Sigmoid colon (tissue), 7 donors: ENCODE measurements around the gene FKBP7. TPM values are rescaled to one million over a fixed set of nuclear protein-coding genes. Genes with fewer than 3 reads are reported as not detected.

Source experiments
- DNase-seq: peaks from one replicate; pipeline ENCODE4 v3.0.0-alpha.2; 2019
- H3K27ac ChIP-seq, 4 donors: fragments of 200-600 bp; sonication (generic); one replicate each; pipeline ENCODE4 v1.5.1; 2016 to 2019; ENCODE audit warnings: mild to moderate bottlenecking in 1 of 4
- H3K27me3 ChIP-seq, 3 donors: fragments of 200-600 bp; sonication (generic); one replicate each; pipeline ENCODE4 v1.5.1; 2019; ENCODE audit warnings: mild to moderate bottlenecking in 1 of 3
- H3K36me3 ChIP-seq, 4 donors: fragments of 200-600 bp; sonication (generic); one replicate each; pipeline ENCODE4 v1.5.1; 2016 to 2019
- H3K4me1 ChIP-seq, 4 donors: fragments of 200-600 bp; sonication (generic); one replicate each; pipeline ENCODE4 v1.5.1; 2017 to 2019
- H3K4me3 ChIP-seq, 4 donors: fragments of 200-600 bp; sonication (generic); one replicate each; pipeline ENCODE4 v1.5.1; 2017 to 2019; ENCODE audit warnings: mild to moderate bottlenecking in 2 of 4, moderate library complexity in 1 of 4
- H3K9me3 ChIP-seq, 4 donors: fragments of 200-600 bp in 3 of 4; sonication (generic) in 3 of 4; one replicate each; pipeline versions ENCODE4 v1.5.1 to v1.6.1; 2013 to 2019
- CTCF ChIP-seq, 4 experiments: fragments of 450-650 bp in 3 of 4; fragments of 200-600 bp in 1 of 4; IDR thresholded peaks; one replicate each; pipeline ENCODE4 v1.5.1; 2016 to 2019; ENCODE audit warnings: antibody characterized with exemption in 4 of 4, mild to moderate bottlenecking in 3 of 4, moderate library complexity in 2 of 4
- EP300 ChIP-seq, 4 donors: sonication (generic); formaldehyde crosslinking; IDR thresholded peaks; one replicate each; pipeline ENCODE4 v1.6.1; 2017; ENCODE audit warnings: antibody characterized with exemption in 4 of 4
- POLR2A ChIP-seq, 2 donors: fragments of 450-650 bp; IDR thresholded peaks; one replicate each; pipeline ENCODE4 v1.6.1; 2016; ENCODE audit warnings: antibody characterized with exemption in 2 of 2, mild to moderate bottlenecking in 2 of 2, moderate library complexity in 2 of 2
- POLR2AphosphoS5 ChIP-seq, 4 donors: sonication (generic); formaldehyde crosslinking; IDR thresholded peaks; one replicate each; pipeline ENCODE4 v1.6.1; 2017; ENCODE audit warnings: antibody characterized with exemption in 4 of 4
- WGBS, 2 donors: extraction: QIAGEN DNeasy Blood & Tissue Kit; methylation state at CpG; one replicate each; pipeline ENCODE4 v1.1.7; 2013; 5-methylcytosine and 5-hydroxymethylcytosine counted together
- intact Hi-C: fragments of 100-400 bp; cut with DNase I; formaldehyde crosslinking; loops from one replicate; pipeline ENCODE4 v1.15.1; 2023
- polyA plus RNA-seq, 3 donors: library from polyadenylated mRNA; stranded (reverse); fragments of 200-250 nt; gene quantifications; one replicate each; pipeline ENCODE4 v1.2.3, GENCODE V29; 2013
- total RNA-seq, 4 donors: library from RNA; depleted of rRNA; stranded (reverse); fragments of >200 nt; gene quantifications; one replicate each; pipeline ENCODE4 v1.1.0, GENCODE V29; 2016
- donor health status: healthy with polysubstance abuse.
- donor health status: Bipolar disorder and iron deficiency.
- donor health status: healthy.

The FKBP7 gene
- total and polyA plus RNA-seq, 7 donors = 1.2 to 26.7 (median 19.9) TPM

GRCh38 chr2:178499640-178500039, 21.2 kb upstream of the FKBP7 start:
- no peak overlapping the region for H3K27ac ChIP-seq
- TF ChIP-seq POLR2AphosphoS5 (IDR thresholded peaks at IDR 0.05) (no peak), POLR2A (IDR thresholded peaks at IDR 0.05) (no peak), CTCF (IDR thresholded peaks at IDR 0.05) (no peak), EP300 (IDR thresholded peaks at IDR 0.05) (no peak)
- H3K27me3 ChIP-seq = no peaks in the 10 kb centered on the region
- no peaks in the 10 kb centered on the region for H3K4me1 ChIP-seq
- intact Hi-C loops = no loop called here
- DNase-seq = no peak
- 97 to 98% methylated on average over 3 of the region's 3 CpGs for WGBS, 2 donors
- peaks cover 10 to 98% (median 51%) of the 10 kb centered on the region in 4 donors for H3K36me3 ChIP-seq
- no peak overlapping the region for H3K4me3 ChIP-seq
- no peaks in the 10 kb centered on the region for H3K9me3 ChIP-seq

- H3K36me3 ChIP-seq = peaks cover 14 to 98% (median 54%) of the 10 kb centered on the region in 4 donors
- intact Hi-C loops = no loop called here
- H3K4me1 ChIP-seq = no peaks in the 10 kb centered on the region
- TF ChIP-seq POLR2AphosphoS5 (IDR thresholded peaks at IDR 0.05) = no peak
- TF ChIP-seq EP300 (IDR thresholded peaks at IDR 0.05) = no peak
- TF ChIP-seq POLR2A (IDR thresholded peaks at IDR 0.05) = no peak
- TF ChIP-seq CTCF (IDR thresholded peaks at IDR 0.05) = no peak
- H3K27ac ChIP-seq = no peak overlapping the region
- H3K27me3 ChIP-seq = no peaks in the 10 kb centered on the region
- no peak for DNase-seq
- no peak overlapping the region for H3K4me3 ChIP-seq
- H3K9me3 ChIP-seq = no peaks in the 10 kb centered on the region
Observed at GRCh38 chr2:178498137-178498536, 19.7 kb upstream of the FKBP7 start.

GRCh38 chr2:178496049-178496448, 17.6 kb upstream of the FKBP7 start:
- H3K4me3 ChIP-seq = no peak overlapping the region
- TF ChIP-seq EP300 (IDR thresholded peaks at IDR 0.05) = no peak
- TF ChIP-seq POLR2A (IDR thresholded peaks at IDR 0.05) = no peak
- TF ChIP-seq POLR2AphosphoS5 (IDR thresholded peaks at IDR 0.05) = no peak
- no peak for TF ChIP-seq CTCF (IDR thresholded peaks at IDR 0.05)
- intact Hi-C loops = no loop called here
- no peak for DNase-seq
- peaks cover 17 to 98% (median 42%) of the 10 kb centered on the region in 4 donors for H3K36me3 ChIP-seq
- H3K27me3 ChIP-seq = no peaks in the 10 kb centered on the region
- WGBS, 2 donors = 17 to 60% methylated on average over 4 of the region's 4 CpGs
- no peaks in the 10 kb centered on the region for H3K4me1 ChIP-seq
- H3K27ac ChIP-seq = no peak overlapping the region
- no peaks in the 10 kb centered on the region for H3K9me3 ChIP-seq

GRCh38 chr2:178491612-178492011, 13.2 kb upstream of the FKBP7 start:
- Histone ChIP-seq H3K27me3 (no peaks in the 10 kb centered on the region), H3K4me1 (no peaks in the 10 kb centered on the region), H3K9me3 (no peaks in the 10 kb centered on the region), H3K36me3 (peaks cover 16 to 76% (median 28%) of the 10 kb centered on the region in 4 donors), H3K4me3 (no peak overlapping the region), H3K27ac (no peak overlapping the region)
- TF ChIP-seq POLR2AphosphoS5 (IDR thresholded peaks at IDR 0.05) (no peak), CTCF (IDR thresholded peaks at IDR 0.05) (no peak), EP300 (IDR thresholded peaks at IDR 0.05) (no peak), POLR2A (IDR thresholded peaks at IDR 0.05) (no peak)
- WGBS, 2 donors = 96 to 97% methylated on average over 6 of the region's 6 CpGs
- intact Hi-C loops = no loop called here
- DNase-seq = no peak

- no peak overlapping the region for H3K4me3 ChIP-seq
- peaks cover 0 to 44% (median 39%) of the 10 kb centered on the region in 4 donors for H3K4me1 ChIP-seq
- intact Hi-C loops = no loop called here
- H3K36me3 ChIP-seq = peaks cover 0 to 15% (median 0%) of the 10 kb centered on the region in 4 donors
- H3K27ac ChIP-seq = no peak overlapping the region
- WGBS, 2 donors = 69 to 85% methylated on average over 3 of the region's 3 CpGs
- no peaks in the 10 kb centered on the region for H3K27me3 ChIP-seq
- TF ChIP-seq CTCF (IDR thresholded peaks at IDR 0.05) = no peak
- TF ChIP-seq POLR2A (IDR thresholded peaks at IDR 0.05) = no peak
- no peak for TF ChIP-seq EP300 (IDR thresholded peaks at IDR 0.05)
- no peak for TF ChIP-seq POLR2AphosphoS5 (IDR thresholded peaks at IDR 0.05)
- DNase-seq = no peak
- H3K9me3 ChIP-seq = no peaks in the 10 kb centered on the region
Observed at GRCh38 chr2:178485356-178485755, 7.0 kb upstream of the FKBP7 start.
